22Rv1 (cell line): ENCODE data around the gene ZFP42.
"Not testable (repeated sequence)": the region's sequence is repeated elsewhere in the genome, so short reads cannot be mapped to it uniquely, and the experiment has no call there.

Experiments used
- H3K27ac ChIP-seq: fragments of 450-650 bp; 2 replicates; pipeline ENCODE4 v1.5.1; 2017
- ZFX ChIP-seq: fragments of 450-650 bp; IDR thresholded peaks from 2 replicates; pipeline ENCODE4 v1.6.1; 2017; ENCODE audit warnings: antibody characterized with exemption, borderline replicate concordance
- TF ChIP-seq, protein P1 (sequence below): fragments of 450-650 bp; IDR thresholded peaks from 2 replicates; pipeline ENCODE4 v1.5.1; 2017; ENCODE audit warnings: mild to moderate bottlenecking

Gene ZFP42

GRCh38 chr4:188037003-188037713 is 41.6 kb downstream of the ZFP42 start:
- TF ChIP-seq, protein P1, sequence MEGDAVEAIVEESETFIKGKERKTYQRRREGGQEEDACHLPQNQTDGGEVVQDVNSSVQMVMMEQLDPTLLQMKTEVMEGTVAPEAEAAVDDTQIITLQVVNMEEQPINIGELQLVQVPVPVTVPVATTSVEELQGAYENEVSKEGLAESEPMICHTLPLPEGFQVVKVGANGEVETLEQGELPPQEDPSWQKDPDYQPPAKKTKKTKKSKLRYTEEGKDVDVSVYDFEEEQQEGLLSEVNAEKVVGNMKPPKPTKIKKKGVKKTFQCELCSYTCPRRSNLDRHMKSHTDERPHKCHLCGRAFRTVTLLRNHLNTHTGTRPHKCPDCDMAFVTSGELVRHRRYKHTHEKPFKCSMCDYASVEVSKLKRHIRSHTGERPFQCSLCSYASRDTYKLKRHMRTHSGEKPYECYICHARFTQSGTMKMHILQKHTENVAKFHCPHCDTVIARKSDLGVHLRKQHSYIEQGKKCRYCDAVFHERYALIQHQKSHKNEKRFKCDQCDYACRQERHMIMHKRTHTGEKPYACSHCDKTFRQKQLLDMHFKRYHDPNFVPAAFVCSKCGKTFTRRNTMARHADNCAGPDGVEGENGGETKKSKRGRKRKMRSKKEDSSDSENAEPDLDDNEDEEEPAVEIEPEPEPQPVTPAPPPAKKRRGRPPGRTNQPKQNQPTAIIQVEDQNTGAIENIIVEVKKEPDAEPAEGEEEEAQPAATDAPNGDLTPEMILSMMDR: no peak
- TF ChIP-seq ZFX: no peak
- H3K27ac ChIP-seq: no peak overlapping the region

DNA sequence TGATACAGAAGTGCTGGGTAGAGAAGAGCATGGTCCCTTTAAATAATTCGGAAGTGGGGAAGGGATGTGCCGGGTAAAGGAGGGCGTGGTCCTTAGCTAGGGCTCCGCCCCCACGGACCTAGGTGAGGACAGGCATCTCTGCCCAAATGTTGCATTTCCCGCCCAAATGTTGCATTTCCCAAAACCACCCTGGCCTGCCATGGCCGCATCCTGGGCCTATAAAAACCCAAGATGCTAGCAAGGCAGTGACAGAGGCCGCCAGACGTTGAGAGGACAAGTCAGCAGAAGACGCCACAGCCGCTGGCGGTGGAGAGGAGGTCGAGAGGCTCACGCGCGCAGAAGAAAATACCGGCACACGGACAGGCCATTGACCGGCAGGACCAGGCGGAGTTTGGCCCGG is 46.1 kb downstream of the ZFP42 start:
- no peak overlapping the region for H3K27ac ChIP-seq
- TF ChIP-seq ZFX: no peak
- TF ChIP-seq, protein P1: no peak

GRCh38 chr4:188042191-188042590 is 46.6 kb downstream of the ZFP42 start:
- TF ChIP-seq, protein P1: no peak
- TF ChIP-seq ZFX: no peak

DNA sequence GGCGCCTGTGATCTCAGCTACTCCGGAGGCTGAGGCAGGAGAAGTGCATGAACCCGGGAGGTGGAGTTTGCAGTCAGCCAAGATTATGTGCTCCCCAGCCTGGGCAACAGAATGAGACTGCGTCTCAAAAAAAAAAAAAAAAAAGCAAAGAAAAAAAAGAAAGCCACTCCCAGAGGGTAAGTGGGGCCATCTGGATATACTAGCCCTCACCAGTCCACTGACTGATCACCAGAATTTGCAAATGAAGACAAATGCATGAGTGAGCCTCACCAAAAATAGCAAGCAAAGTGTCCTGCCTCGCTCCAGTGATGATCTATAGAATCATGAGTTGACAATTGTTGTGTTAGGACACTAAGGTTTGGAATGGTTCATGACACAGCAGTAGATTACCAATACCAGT is 47.6 kb downstream of the ZFP42 start:
- no peak for TF ChIP-seq ZFX
- TF ChIP-seq, protein P1: no peak
- no peak overlapping the region for H3K27ac ChIP-seq

More at GRCh38 chr4:188042191-188042590, 46.6 kb downstream of the ZFP42 start:
- H3K27ac ChIP-seq: no peak overlapping the region

GRCh38 chr4:188045461-188045860 is 49.9 kb downstream of the ZFP42 start:
- not testable (repeated sequence) for H3K27ac ChIP-seq

DNA sequence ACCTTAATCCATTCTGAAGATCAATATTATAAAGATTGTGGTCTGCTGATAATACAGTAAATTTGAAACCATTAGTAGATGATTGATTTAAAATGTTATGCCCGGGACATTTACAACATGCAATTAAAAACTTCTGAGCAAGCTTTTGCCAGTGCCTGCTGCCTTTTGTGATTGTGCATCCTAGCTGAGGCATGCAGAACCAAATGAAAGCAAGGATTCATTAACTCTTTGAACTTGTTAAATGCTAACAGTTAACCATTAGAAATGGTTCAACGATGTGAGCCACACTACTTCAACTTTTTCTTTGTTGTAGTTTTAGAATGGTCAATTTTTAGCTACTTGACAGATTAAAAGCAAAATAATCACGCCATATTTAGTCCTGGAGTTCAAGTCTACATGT is 51.1 kb downstream of the ZFP42 start:
- H3K27ac ChIP-seq: no peak overlapping the region
- TF ChIP-seq ZFX: no peak
- TF ChIP-seq, protein P1: no peak

GRCh38 chr4:188053302-188053701 is 57.7 kb downstream of the ZFP42 start:
- TF ChIP-seq, protein P1: no peak
- TF ChIP-seq ZFX: no peak
- H3K27ac ChIP-seq: no peak overlapping the region
